H1 (cell line): Measurements from ENCODE around the gene SRRT. TPM values are rescaled to one million over a fixed set of nuclear protein-coding genes. Genes with fewer than 3 reads are reported as not detected.

Experiments
- CTCF ChIA-PET: fragments of 300-600 bp; sonication (Branson Sonifier 250); formaldehyde crosslinking; loops from one replicate; lab custom pipeline; 2021; ENCODE audit not compliant: partially characterized antibody; lab: Charles Lee
- POLR2A ChIA-PET: fragments of 300-600 bp; sonication (Branson Sonifier 250); formaldehyde crosslinking; loops from one replicate; lab custom pipeline; 2021; ENCODE audit warnings: inconsistent platforms; ENCODE audit not compliant: partially characterized antibody; lab: Charles Lee
- DNase-seq, 2 experiments: peaks; one replicate each; pipeline versions ENCODE4 v3.0.0 to v3.0.0-alpha.2; 2010 to 2022; ENCODE audit warnings: low spot score in 2 of 2, low read depth in 1 of 2, mixed read lengths in 1 of 2
- FAIRE-seq: peaks from 2 replicates; lab custom pipeline; 2011; peaks lifted over from hg19 to GRCh38; lab: Jason Lieb, UNC
- H2AFZ ChIP-seq: 2 replicates; pipeline ENCODE4 v1.8.1; 2012; ENCODE audit warnings: low read length, inconsistent platforms
- H2AK5ac ChIP-seq: 2 replicates; pipeline ENCODE4 v1.6.1; 2013; ENCODE audit warnings: low read depth, low read length
- H2BK120ac ChIP-seq: replicated peaks from 2 replicates; pipeline ENCODE3; 2013; ENCODE audit warnings: low read depth, low read length, inconsistent platforms
- H2BK12ac ChIP-seq: 2 replicates; pipeline ENCODE4 v1.6.1; 2013; ENCODE audit warnings: low read depth, low read length
- H2BK15ac ChIP-seq: 2 replicates; pipeline ENCODE4 v1.6.1; 2013; ENCODE audit warnings: low read length
- H2BK20ac ChIP-seq: 2 replicates; pipeline ENCODE4 v1.6.1; 2013; ENCODE audit warnings: low read length
- H2BK5ac ChIP-seq: 2 replicates; pipeline ENCODE4 v1.6.1; 2013; ENCODE audit warnings: low read depth, low read length
- H3K14ac ChIP-seq: 2 replicates; pipeline ENCODE4 v1.6.1; 2013; ENCODE audit warnings: inconsistent platforms; ENCODE audit not compliant: insufficient read length
- H3K18ac ChIP-seq: 2 replicates; pipeline ENCODE4 v1.6.1; 2013; ENCODE audit warnings: low read length; ENCODE audit errors: extremely low read depth
- H3K23ac ChIP-seq: 2 replicates; pipeline ENCODE4 v1.6.1; 2013; ENCODE audit warnings: inconsistent platforms; ENCODE audit not compliant: insufficient read length
- H3K23me2 ChIP-seq: 2 replicates; pipeline ENCODE4 v1.6.1; 2013; ENCODE audit warnings: low read depth, low read length
- H3K27ac ChIP-seq: 2 replicates; pipeline ENCODE4 v1.6.1; 2011; ENCODE audit warnings: low read depth, low read length, inconsistent platforms
- H3K27me3 ChIP-seq, 4 experiments: replicated peaks in 1 of 4; 1 replicate in 1 of 4; 2 replicates in 3 of 4; pipeline versions ENCODE4 v1.6.1 to v1.8.1; 2011 to 2013; ENCODE audit warnings: low read length in 3 of 4, mild to moderate bottlenecking in 3 of 4, inconsistent platforms in 2 of 4, mixed read lengths in 2 of 4, moderate library complexity in 1 of 4; ENCODE audit not compliant: control insufficient read depth in 3 of 4, insufficient read depth in 3 of 4; ENCODE audit errors: extremely low read depth in 1 of 4
- H3K36me3 ChIP-seq, 4 experiments: 2 replicates each; pipeline versions ENCODE4 v1.6.1 to v1.8.1; 2011 to 2013; ENCODE audit warnings: mild to moderate bottlenecking in 4 of 4, low read length in 3 of 4, moderate library complexity in 2 of 4, control low read depth in 1 of 4, inconsistent platforms in 1 of 4; ENCODE audit not compliant: insufficient read depth in 4 of 4, control insufficient read depth in 2 of 4
- H3K4ac ChIP-seq: replicated peaks from 2 replicates; pipeline ENCODE3; 2013; ENCODE audit warnings: low read length, low read depth, mixed read lengths, inconsistent platforms; ENCODE audit not compliant: insufficient read length
- H3K4me1 ChIP-seq, 4 experiments: replicated peaks in 1 of 4; 1 replicate in 1 of 4; 2 replicates in 3 of 4; pipeline versions ENCODE4 v1.6.1 to v1.8.1; 2011 to 2013; ENCODE audit warnings: low read length in 3 of 4, inconsistent platforms in 2 of 4, mixed read lengths in 1 of 4; ENCODE audit not compliant: insufficient read depth in 4 of 4, control insufficient read depth in 3 of 4
- H3K4me2 ChIP-seq, 2 experiments: 2 replicates each; pipeline versions ENCODE4 v1.6.1 to v1.8.1; 2011 to 2013; ENCODE audit warnings: low read depth in 2 of 2, low read length in 2 of 2, control low read depth in 1 of 2, inconsistent platforms in 1 of 2, mild to moderate bottlenecking in 1 of 2; ENCODE audit not compliant: insufficient read depth in 1 of 2
- H3K4me3 ChIP-seq, 4 experiments: fragments of 200-600, 300-600 bp in 1 of 4; sonication (generic), shearing (Covaris generic), sonication (Bioruptor Twin) in 1 of 4; 2 replicates each; pipeline versions ENCODE4 v1.5.1 to v1.8.1; 2011 to 2016; ENCODE audit warnings: low read length in 4 of 4, low read depth in 3 of 4, control low read depth in 2 of 4, inconsistent platforms in 2 of 4, mild to moderate bottlenecking in 2 of 4, mixed read lengths in 1 of 4, moderate library complexity in 1 of 4; ENCODE audit not compliant: insufficient read depth in 2 of 4; ENCODE audit errors: extremely low read depth in 1 of 4
- H3K56ac ChIP-seq: replicated peaks from 2 replicates; pipeline ENCODE3; 2013; ENCODE audit warnings: low read depth, mild to moderate bottlenecking, mixed read lengths, low read length, inconsistent platforms; ENCODE audit not compliant: insufficient read length
- H3K79me1 ChIP-seq: 2 replicates; pipeline ENCODE4 v1.6.1; 2013; ENCODE audit warnings: low read depth, low read length, control low read depth
- H3K79me2 ChIP-seq, 2 experiments: 2 replicates each; pipeline versions ENCODE4 v1.6.1 to v1.8.1; 2012 to 2013; ENCODE audit warnings: low read length in 2 of 2, mild to moderate bottlenecking in 2 of 2, inconsistent platforms in 1 of 2; ENCODE audit not compliant: insufficient read depth in 2 of 2, control insufficient read depth in 1 of 2
- H3K9ac ChIP-seq, 4 experiments: replicated peaks in 1 of 4; 1 replicate in 1 of 4; 2 replicates in 3 of 4; pipeline versions ENCODE4 v1.6.1 to v1.8.1; 2011 to 2013; ENCODE audit warnings: low read depth in 3 of 4, low read length in 3 of 4, control low read depth in 2 of 4, mild to moderate bottlenecking in 2 of 4, moderate library complexity in 2 of 4, inconsistent platforms in 1 of 4; ENCODE audit errors: extremely low read depth in 1 of 4
- H3K9me3 ChIP-seq, 2 experiments: 2 replicates each; pipeline versions ENCODE4 v1.6.1 to v1.8.1; 2012 to 2013; ENCODE audit warnings: mild to moderate bottlenecking in 2 of 2, moderate library complexity in 2 of 2, control low read depth in 1 of 2, inconsistent platforms in 1 of 2, low read depth in 1 of 2, low read length in 1 of 2, mixed read lengths in 1 of 2; ENCODE audit not compliant: insufficient read depth in 2 of 2
- H4K20me1 ChIP-seq, 2 experiments: replicated peaks in 1 of 2; 2 replicates each; pipeline versions ENCODE3 to v1.8.1; 2011 to 2013; ENCODE audit warnings: inconsistent platforms in 2 of 2, low read length in 2 of 2, mild to moderate bottlenecking in 1 of 2; ENCODE audit not compliant: insufficient read depth in 2 of 2, control insufficient read depth in 1 of 2
- H4K5ac ChIP-seq: 2 replicates; pipeline ENCODE4 v1.6.1; 2013; ENCODE audit warnings: low read length, low read depth, mixed read lengths, inconsistent platforms; ENCODE audit not compliant: insufficient read length
- H4K8ac ChIP-seq: 2 replicates; pipeline ENCODE4 v1.8.0; 2013; ENCODE audit warnings: mild to moderate bottlenecking, moderate library complexity, low read length, inconsistent platforms; ENCODE audit not compliant: insufficient read depth; ENCODE audit errors: extremely low read depth
- H4K91ac ChIP-seq: replicated peaks from 2 replicates; pipeline ENCODE3; 2013; ENCODE audit warnings: low read length, mixed read lengths, inconsistent platforms; ENCODE audit not compliant: insufficient read length
- BACH1 ChIP-seq: IDR thresholded peaks from 2 replicates; pipeline ENCODE4 v1.6.1; 2012; ENCODE audit warnings: low read length, improper control_type of control experiment
- CBX8 ChIP-seq: fragments of 300-800, 300-1000 bp; sonication (generic); IDR thresholded peaks from 2 replicates; pipeline ENCODE4 v1.7.1; 2016; ENCODE audit warnings: low read depth, low read length, borderline replicate concordance
- CEBPB ChIP-seq: IDR thresholded peaks from 2 replicates; pipeline ENCODE4 v1.6.1; 2012; ENCODE audit warnings: low read depth, low read length
- CTBP2 ChIP-seq: IDR thresholded peaks from 2 replicates; pipeline ENCODE4 v1.7.0; 2011; ENCODE audit warnings: borderline replicate concordance, mild to moderate bottlenecking, moderate library complexity, mixed read lengths, low read length; ENCODE audit not compliant: insufficient read depth, insufficient read length
- HDAC6 ChIP-seq: IDR thresholded peaks from one replicate; pipeline ENCODE4 v1.7.1; 2012; ENCODE audit warnings: low read depth, mild to moderate bottlenecking, inconsistent platforms, low read length, moderate library complexity
- POLR2A ChIP-seq, 2 experiments: IDR thresholded peaks; 1 replicate in 1 of 2; 2 replicates in 1 of 2; pipeline ENCODE4 v1.6.1; 2011; ENCODE audit warnings: low read depth in 2 of 2, low read length in 2 of 2, mild to moderate bottlenecking in 2 of 2; ENCODE audit errors: control extremely low read depth in 1 of 2
- POU5F1 ChIP-seq: IDR thresholded peaks from 2 replicates; pipeline ENCODE4 v1.6.1; 2011; ENCODE audit warnings: low read depth, mild to moderate bottlenecking, low read length, moderate library complexity
- RXRA ChIP-seq: IDR thresholded peaks from 2 replicates; pipeline ENCODE4 v1.6.1; 2011; ENCODE audit warnings: low read depth, mild to moderate bottlenecking, low read length, moderate library complexity; ENCODE audit not compliant: insufficient read depth
- SIRT6 ChIP-seq: IDR thresholded peaks from one replicate; pipeline ENCODE4 v1.7.1; 2012; ENCODE audit warnings: low read length, inconsistent platforms
- SP2 ChIP-seq: IDR thresholded peaks from 2 replicates; pipeline ENCODE4 v1.6.1; 2012; ENCODE audit warnings: mild to moderate bottlenecking, low read length, inconsistent platforms
- SRF ChIP-seq: IDR thresholded peaks from 2 replicates; pipeline ENCODE4 v1.6.1; 2011; ENCODE audit warnings: mild to moderate bottlenecking, low read depth, low read length, moderate library complexity
- WGBS, 2 experiments: shearing (Covaris generic) in 1 of 2; methylation state at CpG; one replicate each; pipeline versions ENCODE4 v1.1.6 to v1.1.7; 2013 to 2015; ENCODE audit warnings: low lambda C conversion rate in 2 of 2, mixed read lengths in 2 of 2, inconsistent platforms in 1 of 2, low coverage in 1 of 2, missing lambda C conversion rate in 1 of 2; ENCODE audit not compliant: insufficient replicate concordance in 2 of 2, insufficient coverage in 1 of 2, insufficient read length in 1 of 2; ENCODE audit errors: extremely low coverage in 1 of 2, missing lambda C conversion rate in 1 of 2; 5-methylcytosine and 5-hydroxymethylcytosine counted together
- polyA plus RNA-seq, 7 experiments: library from polyadenylated mRNA; depleted of rRNA in 3 of 7; stranded (reverse) in 5 of 7; unstranded in 2 of 7; fragments of >200 nt in 5 of 7; fragments of 200-250 nt in 2 of 7; gene quantifications; 1 replicate in 5 of 7; 2 replicates in 1 of 7; 4 replicates in 1 of 7; pipeline versions ENCODE4 v1.2.1 to v1.2.3, GENCODE V29; 2011 to 2013; ENCODE audit warnings: missing spikeins in 2 of 7, mixed read lengths in 2 of 7
- total RNA-seq: library from RNA; stranded (reverse); fragmentation: NEBNext Ultra II Directional; extraction: Animal tissue kit (Norgen Biotek cat#: 25700); gene quantifications from 2 replicates; pipeline ENCODE4 v1.2.1, GENCODE V29; 2021

The SRRT gene
- total and polyA plus RNA-seq, 2 of the 8 experiments (the other 6 are each of a cell fraction or from before 2014, with no cell fraction given), result 66.7 to 237 TPM

DNA sequence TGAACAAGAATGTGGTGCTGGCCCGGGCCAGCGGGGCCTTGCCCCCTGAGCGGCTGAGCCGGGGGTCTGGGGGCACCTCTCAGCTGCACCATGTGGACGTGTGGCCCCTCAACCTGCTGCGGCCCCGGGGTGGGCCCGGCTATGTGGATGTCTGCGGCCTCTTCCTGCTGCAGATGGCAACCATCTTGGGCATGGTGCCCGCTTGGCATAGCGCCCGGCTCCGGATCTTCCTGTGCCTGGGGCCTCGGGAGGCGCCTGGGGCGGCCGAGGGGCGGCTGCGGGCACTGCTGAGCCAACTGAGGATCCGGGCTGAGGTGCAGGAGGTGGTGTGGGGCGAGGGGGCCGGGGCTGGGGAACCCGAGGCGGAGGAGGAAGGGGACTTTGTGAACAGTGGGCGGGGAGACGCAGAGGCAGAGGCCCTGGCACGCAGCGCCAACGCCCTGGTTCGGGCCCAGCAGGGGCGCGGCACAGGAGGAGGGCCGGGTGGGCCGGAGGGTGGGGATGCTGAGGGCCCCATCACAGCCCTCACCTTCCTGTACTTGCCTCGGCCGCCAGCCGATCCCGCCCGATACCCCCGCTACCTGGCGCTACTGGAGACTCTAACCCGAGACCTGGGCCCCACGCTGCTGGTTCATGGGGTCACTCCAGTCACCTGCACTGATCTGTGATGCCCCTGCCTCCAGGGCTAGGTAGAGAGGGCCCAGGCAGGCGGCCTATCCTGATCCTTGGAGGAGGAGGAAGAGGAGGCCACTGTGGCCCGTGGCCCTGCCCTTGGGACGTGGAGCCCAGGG lies 8.8 kb upstream of the SRRT start:
- FAIRE-seq (no peak), DNase-seq (no peak)
- peak overlapping the region; percentile 73 to 91; a peak in 1 of 4 replicates for H3K4me2 ChIP-seq
- H3K14ac ChIP-seq, result no peak overlapping the region
- peak overlapping the region; percentile 92; the same call in 1 of the 2 replicates for H2BK15ac ChIP-seq
- H3K23ac ChIP-seq, result no peak overlapping the region
- peaks cover 2 to 16% (median 11%) of the 10 kb centered on the region in 4 experiments for H3K4me1 ChIP-seq
- no peaks in the 10 kb centered on the region for H3K27me3 ChIP-seq
- H2AK5ac ChIP-seq, result peak overlapping the region; percentile 98
- peak overlapping the region; percentile 94 for H3K27ac ChIP-seq
- no peaks in the 10 kb centered on the region for H3K9me3 ChIP-seq
- H2AFZ ChIP-seq, result no peak overlapping the region
- no peaks in the 10 kb centered on the region for H4K20me1 ChIP-seq
- peak overlapping the region; percentile 83 for H3K18ac ChIP-seq
- H3K56ac ChIP-seq, result no peak overlapping the region
- H3K36me3 ChIP-seq, result peaks cover 9 to 22% (median 14%) of the 10 kb centered on the region in 4 experiments
- H3K79me2 ChIP-seq, result peaks cover 0 to 18% of the 10 kb centered on the region in 2 experiments; a peak in 3 of 4 replicates
- peak overlapping the region; percentile 71; the same call in 1 of the 2 replicates for H4K8ac ChIP-seq
- peaks cover 6% of the 10 kb centered on the region; the same call in 1 of the 2 replicates for H3K23me2 ChIP-seq
- H4K91ac ChIP-seq, result peak overlapping the region; percentile 96
- peak overlapping the region in 1 of 4 experiments; percentile 89; a peak in 1 of 8 replicates for H3K4me3 ChIP-seq
- peak overlapping the region in 2 of 4 experiments; percentile 91; a peak in 4 of 7 replicates for H3K9ac ChIP-seq
- peak overlapping the region; percentile 71 for H3K4ac ChIP-seq
- ChIA-PET CTCF (interaction anchor here (0.9 to 2.2 kb wide), 3 partner anchors 10 to 32 kb away, joined by 3 to 8 read pairs (median 4); no protein-coding TSS in a partner anchor), POLR2A (interaction anchor here (0.8 to 15.1 kb wide), 12 partner anchors 9 to 161 kb away, joined by 3 to 313 read pairs (median 4); partner anchors contain the start of genes POP7, SLC12A9, SRRT and UFSP1)
- peak overlapping the region; percentile 94 for H2BK5ac ChIP-seq
- peaks cover 5% of the 10 kb centered on the region; the same call in 1 of the 2 replicates for H3K79me1 ChIP-seq
- peak overlapping the region; percentile 39 for H4K5ac ChIP-seq
- H2BK12ac ChIP-seq, result peak overlapping the region; percentile 97; the same call in 1 of the 2 replicates
- H2BK20ac ChIP-seq, result no peak overlapping the region
- 91% methylated on average over 21 of the region's 46 CpGs; no CpG with 5 or more reads in 1 of the 2 experiments for WGBS, 2 experiments
- H2BK120ac ChIP-seq, result peak overlapping the region; percentile 9
- no peak for TF ChIP-seq SRF
- TF ChIP-seq POLR2A (IDR thresholded peaks at IDR 0.05; ENCODE audit: control extremely low read depth in 1 of 2, low read depth in 2 of 2, low read length in 2 of 2), result no peak
- no peak for TF ChIP-seq SIRT6
- TF ChIP-seq SP2, result no peak
- no peak for TF ChIP-seq CEBPB
- no peak for TF ChIP-seq CTBP2
- TF ChIP-seq POU5F1, result no peak
- TF ChIP-seq BACH1, result no peak
- no peak for TF ChIP-seq HDAC6
- TF ChIP-seq RXRA, result no peak
- TF ChIP-seq CBX8, result no peak
